Measurements from ENCODE around the gene SPATA31D4. TPM values are rescaled to one million over a fixed set of nuclear protein-coding genes. Genes with fewer than 3 reads are reported as not detected.
"Not testable (repeated sequence)": the region's sequence is repeated elsewhere in the genome, so short reads cannot be mapped to it uniquely, and the experiment has no call there.

The SPATA31D4 gene
- not detected in 2 replicates for total RNA-seq (2014; rRNA removed; shearing (Covaris generic))

DNA sequence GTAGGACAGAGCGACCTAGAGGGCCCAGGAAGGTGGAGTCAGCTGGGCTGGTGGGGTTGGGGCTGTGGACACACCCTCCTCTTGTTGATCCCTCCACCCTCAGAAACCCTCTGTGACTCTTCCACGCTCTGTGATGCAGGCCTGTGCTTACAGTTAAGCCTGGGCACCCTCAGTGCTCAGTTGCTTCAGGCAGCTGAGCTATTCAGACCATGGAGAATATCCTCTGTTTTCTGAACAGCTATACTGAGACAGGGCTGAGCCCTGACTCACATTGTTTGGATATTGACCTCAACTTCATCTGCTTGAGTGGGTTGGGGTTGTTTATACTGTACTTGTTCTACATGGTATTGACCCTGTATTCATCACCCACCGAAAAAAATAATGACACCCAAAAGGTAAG lies at the start of gene SPATA31D4:
Gene SPATA31D4 (plus strand): TSS at position 124 of the 400 bp plus-strand sequence. CDS start 86 bp downstream, at position 210.
- not testable (repeated sequence) for DNase-seq (ENCODE audit: low read depth)

- DNase-seq (ENCODE audit: low read depth): no peak
These were observed 49.7 kb upstream of the SPATA31D4 start for GRCh38 chr9:81878530-81878929.

GRCh38 chr9:81879501-81879916 lies 48.7 kb upstream of the SPATA31D4 start:
- DNase-seq (ENCODE audit: low read depth): no peak

DNA sequence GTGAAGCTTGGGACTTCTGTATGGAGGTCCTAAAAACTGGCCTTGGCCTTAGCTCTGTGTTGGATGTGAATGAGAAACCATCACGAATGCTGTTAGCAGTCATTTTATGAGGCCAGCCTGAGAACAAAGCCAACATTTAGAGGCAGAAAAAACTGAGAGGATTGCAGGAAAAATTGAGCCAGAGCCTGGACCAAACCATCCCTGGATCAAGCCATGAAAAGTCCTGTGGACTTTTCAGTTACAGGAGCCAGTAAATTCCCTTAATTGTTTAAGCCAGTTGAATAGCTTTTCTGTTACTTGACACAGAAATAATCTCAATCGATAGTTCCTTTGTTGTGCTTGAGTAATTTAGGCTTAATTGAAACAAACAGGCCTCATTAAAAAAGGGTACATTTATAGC lies 42.6 kb upstream of the SPATA31D4 start:
- DNase-seq (ENCODE audit: low read depth): no peak

DNA sequence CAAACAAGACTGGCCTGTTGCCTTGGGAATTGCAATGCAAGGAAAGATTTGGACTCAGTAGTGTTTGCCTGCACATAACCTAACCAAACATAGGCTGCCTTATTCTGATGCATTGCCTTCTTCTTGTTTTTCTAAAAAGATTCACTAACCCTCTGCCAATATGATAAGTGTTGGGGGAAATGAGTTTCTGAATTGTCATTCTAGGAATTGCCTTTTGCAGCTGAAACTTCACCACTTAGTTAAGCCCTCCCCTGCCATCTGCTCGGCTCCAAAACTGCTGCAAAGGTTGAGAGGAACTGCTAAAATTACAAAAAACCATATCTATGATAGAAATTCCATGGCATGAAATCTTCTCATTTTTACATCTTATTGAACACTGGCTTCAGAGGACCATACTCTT lies 41.6 kb upstream of the SPATA31D4 start:
- DNase-seq (ENCODE audit: low read depth): no peak

GRCh38 chr9:81890104-81890503 lies 38.1 kb upstream of the SPATA31D4 start:
- no peak for DNase-seq (ENCODE audit: low read depth)

DNA sequence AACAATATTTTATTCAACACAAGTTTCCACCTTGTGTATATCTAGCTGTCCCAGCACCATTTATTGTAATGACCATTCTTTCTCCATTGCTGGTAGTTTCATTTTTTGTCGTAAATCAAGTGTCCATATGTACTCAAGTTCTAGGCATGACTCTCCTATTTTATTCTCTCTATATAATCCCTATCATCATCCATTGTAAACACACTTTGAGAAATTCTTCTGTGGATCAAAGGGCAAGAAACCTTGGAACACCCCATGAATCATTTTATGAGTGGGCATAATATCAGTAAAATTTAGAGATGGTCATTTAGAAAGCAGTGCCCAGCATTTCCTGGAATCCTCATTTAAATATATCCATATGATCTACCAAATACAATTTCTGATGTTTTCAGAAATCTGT lies 35.8 kb upstream of the SPATA31D4 start:
- no peak for DNase-seq (ENCODE audit: low read depth)

GRCh38 chr9:81893929-81894328 lies 34.3 kb upstream of the SPATA31D4 start:
- peak; percentile 42 for DNase-seq (ENCODE audit: low read depth)

GRCh38 chr9:81894891-81895290 lies 33.3 kb upstream of the SPATA31D4 start:
- peak; percentile 58 for DNase-seq (ENCODE audit: low read depth)

DNA sequence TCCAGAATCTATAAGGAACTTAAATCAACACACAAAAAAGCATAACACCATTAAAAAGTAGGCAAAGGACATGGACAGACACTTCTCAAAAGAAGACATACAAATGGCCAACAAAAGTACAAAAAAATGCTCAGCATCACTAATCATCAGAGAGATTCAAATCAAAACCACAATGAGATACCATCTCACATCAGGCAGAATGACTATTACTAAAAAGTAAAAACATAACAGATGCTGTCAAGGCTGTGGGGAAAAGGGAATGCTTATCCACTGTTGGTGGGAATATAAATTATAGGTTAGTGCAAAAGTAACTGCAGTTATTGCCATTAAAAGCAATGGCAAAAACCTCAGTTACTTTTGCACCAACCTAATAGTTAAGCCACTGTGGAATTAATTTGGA lies 32.2 kb upstream of the SPATA31D4 start:
- peak; percentile 69 for DNase-seq (ENCODE audit: low read depth)

GRCh38 chr9:81898851-81899250 lies 29.4 kb upstream of the SPATA31D4 start:
- no peak for DNase-seq (ENCODE audit: low read depth)

GRCh38 chr9:81902196-81902595 lies 26.0 kb upstream of the SPATA31D4 start:
- no peak for DNase-seq (ENCODE audit: low read depth)

DNA sequence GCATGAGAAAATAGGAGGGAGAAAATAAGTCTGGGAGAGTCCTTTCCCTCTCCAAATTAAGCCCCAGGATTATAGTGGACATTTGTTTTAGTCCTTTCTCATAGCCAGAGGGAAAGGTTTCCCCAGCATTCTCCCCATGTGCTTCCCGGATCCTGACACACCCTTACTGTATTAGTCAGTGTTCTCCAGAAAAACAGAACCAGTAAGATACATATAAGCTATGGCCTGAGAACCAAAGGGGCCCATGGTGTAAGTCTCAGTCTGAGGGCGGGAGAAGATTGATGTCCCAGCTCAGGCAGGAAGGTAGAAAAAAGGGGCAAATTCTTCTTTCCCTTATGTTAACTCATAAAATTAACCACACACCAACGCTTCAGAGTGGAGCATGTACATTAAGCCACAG lies 25.6 kb upstream of the SPATA31D4 start:
- DNase-seq (ENCODE audit: low read depth): no peak

DNA sequence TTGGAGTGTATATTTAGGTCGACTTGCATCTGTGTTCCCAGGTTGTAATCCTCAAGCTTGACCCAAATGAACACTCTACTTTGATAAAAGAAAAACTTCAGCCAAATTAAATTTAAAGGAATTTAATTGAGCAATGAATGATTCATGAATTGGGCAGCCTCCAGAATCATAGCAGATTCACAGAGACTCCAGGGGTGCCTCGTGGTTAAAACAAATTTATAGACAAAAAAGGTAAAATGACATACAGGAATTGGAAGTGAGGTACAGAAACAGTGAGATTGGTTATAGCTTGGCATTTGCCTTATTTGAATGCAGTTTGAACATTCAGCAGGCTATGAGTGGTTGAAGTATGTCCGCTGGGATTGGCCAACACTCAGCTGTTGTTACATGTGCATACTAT lies 21.6 kb upstream of the SPATA31D4 start:
- peak; percentile 70 for DNase-seq (ENCODE audit: low read depth)

- no peak for DNase-seq (ENCODE audit: low read depth)
These were observed 16.1 kb upstream of the SPATA31D4 start for GRCh38 chr9:81912135-81912534.

DNA sequence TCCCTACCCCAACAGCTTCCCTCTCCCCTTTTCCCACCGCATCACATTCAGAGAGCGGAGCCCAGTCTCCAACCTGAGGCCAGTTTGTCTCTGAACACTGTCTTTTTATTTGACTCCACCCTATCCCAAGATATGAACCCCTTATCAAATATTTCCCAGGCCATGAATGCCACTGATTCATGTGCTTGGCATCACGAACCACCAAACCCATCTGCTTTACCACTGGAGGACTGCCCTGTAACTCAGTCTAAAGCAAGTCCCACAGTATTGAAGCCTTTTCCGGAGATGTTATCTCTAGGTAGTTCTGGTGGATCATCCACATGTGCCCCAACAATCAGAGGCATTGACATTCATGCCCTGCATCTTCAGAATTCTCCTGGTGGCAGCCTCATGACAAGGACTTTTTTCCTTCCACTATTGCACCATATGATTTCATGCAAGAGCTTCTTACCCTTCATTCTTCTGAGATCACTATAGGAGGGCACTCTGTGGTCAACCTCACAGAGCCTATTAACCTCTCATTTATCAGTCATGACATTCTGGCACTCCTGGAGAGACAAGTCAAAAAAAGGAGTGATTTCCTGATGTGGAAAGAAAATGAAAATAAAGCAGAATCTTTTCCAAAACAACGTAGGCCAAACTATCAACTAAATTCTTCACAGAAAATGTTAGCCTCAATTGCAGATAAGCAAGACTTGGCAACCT lies 12.3 kb upstream of the SPATA31D4 start:
- peak; percentile 81 for DNase-seq (ENCODE audit: low read depth)

DNA sequence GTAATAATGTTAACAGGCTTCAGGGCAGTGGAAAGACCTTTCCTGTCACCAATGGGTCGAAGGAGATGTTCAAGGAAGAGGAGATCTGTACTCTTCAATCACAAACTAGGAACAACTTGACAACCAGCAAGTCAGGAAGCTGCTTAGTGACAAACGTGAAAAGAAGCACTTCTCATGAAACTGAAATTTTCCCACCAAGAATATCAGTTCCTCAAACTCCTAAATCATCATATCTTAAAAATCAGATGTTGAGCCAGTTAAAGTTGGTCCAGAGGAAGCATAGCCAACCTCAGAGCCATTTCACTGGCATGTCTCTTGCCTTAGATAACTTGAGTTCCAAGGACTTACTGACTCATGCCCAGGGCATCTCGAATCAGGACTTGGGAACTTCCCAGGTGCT lies 9.7 kb upstream of the SPATA31D4 start:
- DNase-seq (ENCODE audit: low read depth): not testable (repeated sequence)

- DNase-seq (ENCODE audit: low read depth): not testable (repeated sequence)
These were observed 1.9 kb downstream of the SPATA31D4 start for GRCh38 chr9:81930147-81930546.

- not testable (repeated sequence) for DNase-seq (ENCODE audit: low read depth)
These were observed 5.3 kb downstream of the SPATA31D4 start for GRCh38 chr9:81933547-81933946.

DNA sequence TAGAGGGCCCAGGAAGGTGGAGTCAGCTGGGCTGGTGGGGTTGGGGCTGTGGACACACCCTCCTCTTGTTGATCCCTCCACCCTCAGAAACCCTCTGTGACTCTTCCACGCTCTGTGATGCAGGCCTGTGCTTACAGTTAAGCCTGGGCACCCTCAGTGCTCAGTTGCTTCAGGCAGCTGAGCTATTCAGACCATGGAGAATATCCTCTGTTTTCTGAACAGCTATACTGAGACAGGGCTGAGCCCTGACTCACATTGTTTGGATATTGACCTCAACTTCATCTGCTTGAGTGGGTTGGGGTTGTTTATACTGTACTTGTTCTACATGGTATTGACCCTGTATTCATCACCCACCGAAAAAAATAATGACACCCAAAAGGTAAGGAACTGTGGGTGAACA lies 15.2 kb downstream of the SPATA31D4 start, which contains the start of gene SPATA31D3:
Gene SPATA31D3 (plus strand): TSS at position 108 of the 400 bp plus-strand sequence. CDS start 86 bp downstream, at position 194.
- DNase-seq (ENCODE audit: low read depth): not testable (repeated sequence)

- DNase-seq (ENCODE audit: low read depth): not testable (repeated sequence)
These were observed 20.4 kb downstream of the SPATA31D4 start for GRCh38 chr9:81948650-81949049.

GRCh38 chr9:81953096-81953495 lies 24.9 kb downstream of the SPATA31D4 start:
- no peak for DNase-seq (ENCODE audit: low read depth)

GRCh38 chr9:81955625-81956024 lies 27.4 kb downstream of the SPATA31D4 start:
- no peak for DNase-seq (ENCODE audit: low read depth)
